Testis (tissue), 5 donors: ENCODE measurements around the gene CPSF4. TPM values are rescaled to one million over a fixed set of nuclear protein-coding genes. Genes with fewer than 3 reads are reported as not detected.
A peak's percentile ranks its signal among the peaks of the same experiment; 100 is the strongest.

Experiments used
- DNase-seq: peaks from one replicate; pipeline ENCODE4 v3.0.0-alpha.2; 2019
- H3K27ac ChIP-seq, 2 donors: fragments of 200-600 bp; sonication (generic); one replicate each; pipeline ENCODE4 v1.5.1; 2019
- H3K27me3 ChIP-seq: fragments of 200-600 bp; sonication (generic); one replicate; pipeline ENCODE4 v1.5.1; 2019
- H3K36me3 ChIP-seq: fragments of 200-600 bp; sonication (generic); one replicate; pipeline ENCODE4 v1.5.1; 2017; ENCODE audit warnings: low read depth; ENCODE audit errors: missing control alignments
- H3K4me1 ChIP-seq: fragments of 200-600 bp; sonication (generic); one replicate; pipeline ENCODE4 v1.5.1; 2019
- H3K4me3 ChIP-seq, 2 donors: fragments of 200-600 bp; sonication (generic); one replicate each; pipeline ENCODE4 v1.5.1; 2017 to 2019
- H3K9me3 ChIP-seq: fragments of 200-600 bp; sonication (generic); one replicate; pipeline ENCODE4 v1.5.1; 2017
- CTCF ChIP-seq, 3 experiments: fragments of 450-650 bp in 2 of 3; fragments of 200-600 bp in 1 of 3; sonication (generic) in 1 of 3; IDR thresholded peaks; one replicate each; pipeline ENCODE4 v1.5.1; 2016 to 2019; ENCODE audit warnings: antibody characterized with exemption in 3 of 3, mild to moderate bottlenecking in 2 of 3, moderate library complexity in 1 of 3
- POLR2A ChIP-seq: fragments of 450-650 bp; IDR thresholded peaks from one replicate; pipeline ENCODE4 v1.6.1; 2017; ENCODE audit warnings: antibody characterized with exemption, mild to moderate bottlenecking, moderate library complexity
- WGBS, 2 donors: methylation state at CpG; one replicate each; pipeline ENCODE4 v1.1.5; 2018; 5-methylcytosine and 5-hydroxymethylcytosine counted together
- intact Hi-C: fragments of 100-400 bp; cut with DNase I; formaldehyde crosslinking; loops from one replicate; pipeline ENCODE4 v1.15.1; 2023; ENCODE audit warnings: low total_unique reads
- long read RNA-seq, 2 donors: transcript quantifications; one replicate each; lab custom pipeline, GENCODE V29; 2026
- polyA plus RNA-seq: library from polyadenylated mRNA; stranded (reverse); fragments of 350-450 nt; fragmentation: Illumina TruSeq; extraction: RNeasy Lipid Tissue Mini Kit (QIAGEN cat#74804); gene quantifications from one replicate; pipeline ENCODE4 v1.2.3, GENCODE V29; 2014; ENCODE audit warnings: low read depth, low replicate concordance; ENCODE audit not compliant: insufficient read depth
- total RNA-seq, 2 donors: library from RNA; depleted of rRNA; stranded (reverse); fragments of >200 nt; gene quantifications; one replicate each; pipeline ENCODE4 v1.2.3, GENCODE V29; 2016

Gene CPSF4
- total RNA-seq: 100 to 1,000 TPM; 107 to 130 TPM
- polyA plus RNA-seq: 82.4 TPM
- long read RNA-seq, donor 1, transcript CPSF4-204 (8 exons, 1,738 nt): major isoform, 5 of 466 reads
- long read RNA-seq, donor 1, partial matches to known transcripts: 298 of 466 reads
- long read RNA-seq, donor 1, other reads (novel, unspliced or antisense): 159 of 466 reads
- long read RNA-seq, donor 2, partial matches to known transcripts: 0 of 9 reads
- long read RNA-seq, donor 2, other reads (novel, unspliced or antisense): 0 of 9 reads

- H3K36me3 ChIP-seq: no peaks in the 10 kb centered on the region
- TF ChIP-seq POLR2A (peak; percentile 23), CTCF (IDR thresholded peaks at IDR 0.05) (peak in 2 of 3 experiments; percentile 12 to 34)
- H3K9me3 ChIP-seq: no peaks in the 10 kb centered on the region
- H3K27me3 ChIP-seq: no peaks in the 10 kb centered on the region
- peak within 1 kb of the TSS; percentile 95 to 99 for H3K4me3 ChIP-seq
- WGBS, 2 donors: 1% methylated on average over 19 to 79 of the region's 89 CpGs
- peaks cover 38% of the 10 kb centered on the region for H3K4me1 ChIP-seq
- H3K27ac ChIP-seq: peak within 1 kb of the TSS; percentile 92 to 96
- peak; percentile 97 for DNase-seq
- intact Hi-C loops: no loop called here
Measured at GRCh38 chr7:99438573-99439480, at the start of gene CPSF4, which contains the start of gene PTCD1. Gene CPSF4, plus strand, starts transcription at chr7:99438943. Its CDS starts 140 bp downstream, at chr7:99439083. Gene PTCD1, minus strand, starts transcription at chr7:99438798. Its CDS starts 3,556 bp downstream, at chr7:99435242.

- no peak for DNase-seq
- H3K27ac ChIP-seq: no peak overlapping the region
- no peak overlapping the region for H3K4me3 ChIP-seq
- no peaks in the 10 kb centered on the region for H3K36me3 ChIP-seq
- WGBS, 2 donors: 80 to 95% methylated on average over 6 to 13 of the region's 13 CpGs
- H3K4me1 ChIP-seq: peaks cover 4% of the 10 kb centered on the region
- no peaks in the 10 kb centered on the region for H3K9me3 ChIP-seq
- no peaks in the 10 kb centered on the region for H3K27me3 ChIP-seq
- TF ChIP-seq POLR2A: no peak
- TF ChIP-seq CTCF (IDR thresholded peaks at IDR 0.05): no peak
- intact Hi-C loops: no loop called here
Measured at GRCh38 chr7:99389772-99390171, 49.0 kb upstream of the CPSF4 start.

GRCh38 chr7:99390941-99391602 is 47.7 kb upstream of the CPSF4 start:
- Histone ChIP-seq H3K4me3 (no peak overlapping the region), H3K9me3 (no peaks in the 10 kb centered on the region), H3K27me3 (no peaks in the 10 kb centered on the region), H3K4me1 (peaks cover 4% of the 10 kb centered on the region), H3K36me3 (no peaks in the 10 kb centered on the region), H3K27ac (no peak overlapping the region)
- TF ChIP-seq POLR2A: no peak
- TF ChIP-seq CTCF (IDR thresholded peaks at IDR 0.05): no peak
- intact Hi-C loops: no loop called here
- no peak for DNase-seq
- 87% methylated on average over 22 of the region's 23 CpGs for WGBS, 2 donors

- TF ChIP-seq CTCF (IDR thresholded peaks at IDR 0.05): no peak
- TF ChIP-seq POLR2A: no peak
- Histone ChIP-seq H3K4me1 (peaks cover 4% of the 10 kb centered on the region), H3K36me3 (no peaks in the 10 kb centered on the region), H3K4me3 (peak overlapping the region; percentile 60 to 68), H3K27me3 (no peaks in the 10 kb centered on the region), H3K9me3 (no peaks in the 10 kb centered on the region), H3K27ac (peak overlapping the region in 1 of 2 donors; percentile 71)
- 68% methylated on average over 8 of the region's 8 CpGs for WGBS, 2 donors
- DNase-seq: no peak
- intact Hi-C loops: no loop called here
Measured at GRCh38 chr7:99392046-99392445, 46.7 kb upstream of the CPSF4 start.
